HG02678 (cell line): ENCODE data around the gene TENM4.

Experiments
- ATAC-seq: cut with Tn5 transposase; IDR thresholded peaks from one replicate; pipeline ENCODE4 v1.9.1; 2021; ENCODE audit warnings: mild to moderate bottlenecking, moderate library complexity; ENCODE audit not compliant: unreplicated experiment

The TENM4 gene

GRCh38 chr11:78773492-78773891, 667.3 kb downstream of the TENM4 start:
- no peak for ATAC-seq

GRCh38 chr11:78773077-78773476, 667.8 kb downstream of the TENM4 start:
- ATAC-seq = no peak

GRCh38 chr11:78772186-78772585, 668.6 kb downstream of the TENM4 start:
- no peak for ATAC-seq

GRCh38 chr11:78770931-78771330, 669.9 kb downstream of the TENM4 start:
- no peak for ATAC-seq

GRCh38 chr11:78768971-78769370, 671.9 kb downstream of the TENM4 start:
- no peak for ATAC-seq

GRCh38 chr11:78768345-78768744, 672.5 kb downstream of the TENM4 start:
- no peak for ATAC-seq

- ATAC-seq = no peak
These were observed 673.5 kb downstream of the TENM4 start for GRCh38 chr11:78767027-78767932.

GRCh38 chr11:78764946-78765345, 675.9 kb downstream of the TENM4 start:
- no peak for ATAC-seq

- no peak for ATAC-seq
These were observed 677.2 kb downstream of the TENM4 start for GRCh38 chr11:78763664-78764063.

GRCh38 chr11:78762105-78762504, 678.7 kb downstream of the TENM4 start:
- no peak for ATAC-seq

- no peak for ATAC-seq
These were observed 681.8 kb downstream of the TENM4 start for GRCh38 chr11:78759071-78759470.

- no peak for ATAC-seq
These were observed 687.5 kb downstream of the TENM4 start for GRCh38 chr11:78753297-78753696.

GRCh38 chr11:78752494-78752893, 688.3 kb downstream of the TENM4 start:
- ATAC-seq = no peak

- ATAC-seq = no peak
These were observed 691.7 kb downstream of the TENM4 start for GRCh38 chr11:78748918-78749690.

- ATAC-seq = no peak
These were observed 695.9 kb downstream of the TENM4 start for GRCh38 chr11:78744949-78745348.

- ATAC-seq = no peak
These were observed 696.6 kb downstream of the TENM4 start for GRCh38 chr11:78744202-78744601.

GRCh38 chr11:78742430-78742829, 698.4 kb downstream of the TENM4 start:
- no peak for ATAC-seq

- ATAC-seq = no peak
These were observed 699.1 kb downstream of the TENM4 start for GRCh38 chr11:78741741-78742140.

GRCh38 chr11:78740199-78741071, 700.4 kb downstream of the TENM4 start:
- no peak for ATAC-seq

GRCh38 chr11:78737891-78738290, 702.9 kb downstream of the TENM4 start:
- ATAC-seq = no peak

GRCh38 chr11:78737301-78737700, 703.5 kb downstream of the TENM4 start:
- no peak for ATAC-seq
